GM18520 (cell line): ENCODE results near the gene POLE4.

ENCODE experiments used
- ATAC-seq: cut with Tn5 transposase; IDR thresholded peaks from one replicate; pipeline ENCODE4 v1.9.1; 2021; ENCODE audit not compliant: unreplicated experiment

POLE4 gene, protein sequence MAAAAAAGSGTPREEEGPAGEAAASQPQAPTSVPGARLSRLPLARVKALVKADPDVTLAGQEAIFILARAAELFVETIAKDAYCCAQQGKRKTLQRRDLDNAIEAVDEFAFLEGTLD

DNA sequence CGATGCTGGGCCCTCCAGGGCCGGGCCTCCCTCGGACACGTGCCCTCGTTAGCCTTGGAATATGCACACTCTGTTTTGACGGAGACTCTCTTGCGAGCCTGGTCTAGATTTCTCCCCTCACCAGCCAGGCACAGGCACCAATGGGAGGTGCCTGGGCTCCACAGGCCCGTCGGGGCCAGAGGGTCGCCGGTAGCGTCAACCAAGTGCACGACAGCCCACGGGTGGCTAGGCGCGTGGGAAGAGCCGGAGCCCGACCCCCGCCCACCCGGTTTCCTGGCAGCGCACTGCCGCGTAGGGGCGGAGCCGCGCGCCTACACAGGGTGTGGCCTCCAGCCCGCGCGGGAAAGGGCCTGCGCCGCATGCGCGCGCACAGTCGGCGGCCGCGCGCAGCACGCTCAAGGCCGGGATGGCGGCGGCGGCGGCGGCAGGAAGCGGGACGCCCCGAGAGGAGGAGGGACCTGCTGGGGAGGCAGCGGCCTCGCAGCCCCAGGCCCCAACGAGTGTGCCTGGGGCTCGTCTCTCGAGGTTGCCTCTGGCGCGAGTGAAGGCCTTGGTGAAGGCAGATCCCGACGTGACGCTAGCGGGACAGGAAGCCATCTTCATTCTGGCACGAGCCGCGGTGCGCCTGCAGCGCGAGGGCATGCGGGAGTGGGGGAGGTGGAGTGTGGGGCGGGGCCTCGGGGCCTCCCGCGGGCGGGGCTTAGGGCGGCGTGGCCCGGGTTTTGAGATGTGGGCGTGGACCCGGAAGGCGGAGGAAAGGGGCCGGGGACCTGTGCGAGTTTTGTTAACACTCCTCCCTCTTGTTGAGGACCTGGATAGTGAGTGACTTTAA lies at the start of gene POLE4:
TSS of gene POLE4 (plus strand) at position 370 of the 832 bp plus-strand sequence. CDS start at position 407, 37 bp downstream.
- ATAC-seq: peak; percentile 90

DNA sequence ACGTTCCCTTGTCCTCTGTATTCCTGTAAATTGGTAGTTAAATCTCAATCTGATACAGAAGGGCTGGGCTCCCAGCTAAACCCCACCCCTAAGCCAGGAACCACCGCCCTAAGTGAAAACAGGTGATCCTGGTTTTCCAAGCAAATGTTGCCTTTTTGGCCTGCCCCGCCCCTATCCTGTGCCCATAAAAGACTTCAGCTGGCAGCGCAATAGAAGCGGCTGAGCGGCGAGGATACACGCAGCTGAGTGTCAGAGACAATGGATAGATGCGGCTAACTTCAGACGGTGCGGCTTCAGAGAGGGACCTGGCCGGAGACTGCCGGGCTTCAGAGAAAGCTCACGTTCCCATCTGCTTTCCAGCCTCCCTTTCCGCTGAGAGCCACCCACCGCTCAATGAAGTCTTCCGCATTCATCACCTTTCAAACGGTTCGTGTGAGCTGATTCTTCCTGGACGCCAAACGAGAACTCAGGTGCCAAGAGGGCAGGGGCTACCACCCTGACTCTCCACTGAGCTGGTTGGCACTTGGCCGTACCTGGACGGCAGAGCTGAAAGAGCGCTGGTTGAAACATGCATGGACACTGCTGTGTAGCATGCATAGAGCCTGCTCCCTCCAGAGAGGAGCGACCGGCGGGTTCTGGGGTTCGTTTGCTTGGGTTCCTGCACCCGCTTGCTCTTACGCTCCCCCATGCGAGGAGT lies 49.5 kb upstream of the POLE4 start:
- ATAC-seq: no peak

DNA sequence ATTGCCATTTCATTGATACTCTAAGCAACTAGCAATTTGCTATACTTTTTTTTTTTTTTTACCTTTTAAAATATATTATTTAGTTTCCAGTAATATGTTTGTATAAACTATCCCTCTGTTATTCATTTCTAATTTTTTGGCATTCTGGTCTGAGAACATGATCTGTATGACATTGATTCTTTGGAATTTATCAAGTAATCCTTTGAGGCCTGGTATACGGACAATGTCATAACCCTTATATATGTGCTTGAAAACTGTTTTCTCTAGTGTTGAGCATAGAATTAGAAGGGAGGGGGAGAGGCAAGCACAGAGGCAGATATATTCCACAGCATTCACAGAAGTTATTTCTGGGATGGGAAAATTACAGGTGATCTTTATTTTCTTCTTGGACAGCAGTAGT lies 48.2 kb upstream of the POLE4 start:
- no peak for ATAC-seq

DNA sequence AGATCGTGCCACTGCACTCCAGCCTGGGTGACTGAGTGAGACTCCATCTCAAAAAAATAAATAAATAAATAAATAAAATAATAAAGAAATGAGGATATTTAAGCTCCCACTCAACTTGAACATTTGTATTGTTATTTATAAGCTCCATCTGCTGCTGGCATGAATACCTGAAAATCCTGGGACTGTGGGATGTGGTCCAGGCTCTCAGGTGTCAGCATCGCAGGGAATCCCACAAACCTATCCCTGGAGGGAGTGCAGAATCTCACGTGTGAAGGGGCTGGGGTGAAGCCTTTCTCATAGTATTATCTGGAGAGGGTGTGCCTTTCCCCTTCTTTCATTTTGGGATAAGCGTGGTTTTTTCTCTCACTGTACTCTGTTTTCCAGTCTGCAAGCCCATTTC lies 47.4 kb upstream of the POLE4 start:
- ATAC-seq: no peak

DNA sequence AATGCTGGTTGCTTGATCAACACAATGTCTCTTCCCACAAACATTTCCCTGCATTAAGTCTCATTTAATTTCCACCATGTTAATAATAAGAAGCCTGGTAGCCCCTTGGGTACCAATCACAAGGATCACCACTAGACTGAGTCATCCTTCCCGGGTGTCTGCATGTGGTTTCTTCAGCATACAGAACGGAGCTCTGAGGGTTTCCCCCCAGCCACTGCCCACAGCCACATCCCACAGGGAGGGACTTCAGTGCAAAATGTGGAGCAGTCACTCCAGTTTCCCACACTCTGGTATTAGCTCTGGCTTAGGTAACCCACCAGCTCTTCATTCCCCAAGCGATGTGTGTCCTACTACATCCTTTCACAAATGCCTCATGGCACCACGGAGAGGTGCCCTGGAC lies 42.7 kb upstream of the POLE4 start:
- peak; percentile 64 for ATAC-seq

DNA sequence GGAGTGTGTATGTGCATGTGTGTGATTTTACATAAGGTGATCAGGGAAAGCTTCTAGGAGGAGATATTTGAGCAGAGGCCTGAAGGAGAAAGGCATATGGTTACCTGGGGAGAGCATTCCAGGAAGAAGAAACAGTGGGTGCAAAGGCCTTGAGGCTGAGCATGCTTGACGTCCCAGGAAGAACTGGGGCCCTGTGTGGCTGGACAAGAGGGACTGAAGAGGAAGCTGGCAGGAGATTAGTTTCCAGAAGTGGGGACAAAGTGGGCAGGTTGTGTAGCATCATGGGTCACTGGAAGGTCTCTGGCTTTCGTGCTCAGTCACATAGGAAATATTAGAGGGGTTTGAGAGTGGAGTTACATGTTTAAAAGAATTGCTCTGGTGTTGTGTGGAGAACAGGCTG lies 42.0 kb upstream of the POLE4 start:
- no peak for ATAC-seq

DNA sequence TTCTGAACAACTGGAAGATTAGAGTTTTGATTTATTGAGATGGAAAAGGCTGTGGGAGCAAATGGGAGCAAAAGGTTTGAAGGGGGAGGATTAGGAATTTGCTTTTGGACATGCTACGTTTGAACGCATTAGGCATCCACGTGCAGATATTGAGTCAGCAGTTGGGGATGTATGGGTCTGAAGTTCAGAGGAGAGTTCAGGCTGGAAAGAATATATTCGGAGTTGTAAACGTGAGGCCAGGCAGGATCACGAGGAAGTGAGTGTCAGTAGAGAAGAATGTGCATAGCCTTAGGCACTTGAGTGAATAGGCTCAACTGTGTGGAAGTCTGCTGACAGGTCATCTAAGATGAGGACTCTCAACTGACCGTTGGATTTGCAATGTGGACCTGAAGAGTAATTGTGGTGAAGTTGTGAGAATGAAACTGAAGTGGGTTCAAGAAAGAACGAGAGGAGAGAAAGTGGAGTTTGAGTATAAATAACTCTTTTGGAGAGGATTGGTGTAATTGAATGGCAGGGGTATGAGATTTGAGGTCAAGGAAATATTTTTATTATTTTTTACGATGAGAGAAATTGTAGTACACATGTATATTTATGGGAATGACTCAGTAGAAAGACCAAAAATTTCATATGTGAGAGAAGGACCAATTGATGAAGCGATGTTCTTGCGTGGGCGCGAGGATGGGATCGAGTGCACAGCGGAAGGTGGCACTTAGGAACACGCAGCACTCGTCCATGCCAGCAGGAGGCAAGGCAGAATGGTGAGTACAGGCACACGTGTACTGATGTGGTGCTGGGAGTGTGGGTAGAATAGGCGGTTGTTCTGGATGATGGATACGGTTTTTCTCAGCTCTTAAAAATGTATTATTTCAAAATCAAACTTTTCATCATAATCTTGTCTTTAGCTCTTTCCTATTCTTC lies 40.5 kb upstream of the POLE4 start:
- no peak for ATAC-seq

DNA sequence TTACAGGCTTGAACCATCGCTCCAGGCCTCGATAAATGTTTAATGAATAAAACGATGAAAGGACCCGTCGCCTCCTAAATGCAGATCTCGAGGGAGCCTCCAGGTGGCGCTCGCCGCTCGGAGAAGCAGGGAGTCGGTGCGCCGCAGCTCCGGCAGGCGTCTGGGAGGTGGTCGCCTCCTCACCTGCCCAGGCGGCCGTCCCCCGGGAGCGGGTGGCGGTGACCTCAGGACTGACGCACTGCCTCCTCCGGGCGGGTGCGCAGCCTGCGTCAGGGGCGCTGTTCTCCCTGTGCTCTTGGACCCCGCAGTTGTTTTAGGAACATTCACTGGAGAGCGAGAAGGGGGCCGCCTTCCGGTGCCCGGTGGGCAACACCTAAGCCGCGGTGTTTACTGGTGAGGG lies 38.6 kb upstream of the POLE4 start:
- no peak for ATAC-seq

DNA sequence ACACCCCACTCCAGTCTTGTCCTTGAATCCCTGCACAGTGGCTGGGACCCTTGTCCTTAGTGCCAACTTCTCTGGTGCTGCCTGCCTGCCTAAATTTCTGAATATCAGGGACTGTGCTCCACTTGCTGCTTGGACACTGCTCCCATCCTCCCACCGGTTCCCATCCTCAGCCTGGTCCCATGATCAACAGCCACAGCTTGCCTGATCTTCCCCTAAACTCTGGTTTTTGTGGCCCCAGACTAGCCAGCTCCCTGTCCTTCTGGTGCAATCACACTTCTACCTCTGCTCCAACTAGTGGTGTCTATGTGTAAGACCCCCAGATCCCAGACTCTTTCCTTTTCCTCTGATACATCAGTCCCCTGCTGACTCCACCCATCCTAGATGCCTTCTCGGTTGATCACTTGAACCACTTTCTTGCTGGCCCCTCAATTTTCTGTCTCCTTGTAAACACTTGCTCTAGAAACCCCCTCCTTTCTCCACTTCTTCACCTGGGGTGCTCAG lies 37.2 kb upstream of the POLE4 start:
- ATAC-seq: no peak

DNA sequence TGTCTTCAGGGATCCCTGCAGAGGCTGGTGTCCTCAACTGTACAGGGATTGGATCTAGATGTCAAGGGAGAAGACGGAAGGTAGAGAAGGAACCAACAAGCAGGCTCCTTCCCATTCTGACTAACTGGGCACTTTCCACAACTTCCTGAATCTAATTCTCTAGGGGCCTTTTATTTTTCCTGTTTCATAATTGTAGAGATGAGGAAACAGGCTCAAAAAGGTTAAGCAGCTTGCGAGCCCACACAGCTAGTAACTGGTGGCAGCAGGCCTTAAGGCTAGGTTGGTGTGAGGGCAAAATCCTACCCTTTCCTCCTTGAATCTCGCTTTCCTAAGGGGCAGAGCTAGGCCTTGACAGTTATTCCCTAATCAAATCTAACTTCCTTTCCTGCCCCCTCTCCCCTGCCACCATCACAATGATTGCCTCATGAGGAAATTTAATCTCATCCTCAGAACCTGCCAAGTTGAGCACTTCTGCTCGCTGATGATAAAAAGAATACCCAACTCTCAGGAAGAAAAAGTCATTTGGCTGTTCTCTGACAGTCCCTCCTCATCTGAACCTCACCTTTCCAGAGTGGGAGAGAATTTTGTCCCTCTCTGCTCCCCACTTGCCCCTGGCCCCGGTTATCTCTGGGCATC lies 35.7 kb upstream of the POLE4 start:
- no peak for ATAC-seq

DNA sequence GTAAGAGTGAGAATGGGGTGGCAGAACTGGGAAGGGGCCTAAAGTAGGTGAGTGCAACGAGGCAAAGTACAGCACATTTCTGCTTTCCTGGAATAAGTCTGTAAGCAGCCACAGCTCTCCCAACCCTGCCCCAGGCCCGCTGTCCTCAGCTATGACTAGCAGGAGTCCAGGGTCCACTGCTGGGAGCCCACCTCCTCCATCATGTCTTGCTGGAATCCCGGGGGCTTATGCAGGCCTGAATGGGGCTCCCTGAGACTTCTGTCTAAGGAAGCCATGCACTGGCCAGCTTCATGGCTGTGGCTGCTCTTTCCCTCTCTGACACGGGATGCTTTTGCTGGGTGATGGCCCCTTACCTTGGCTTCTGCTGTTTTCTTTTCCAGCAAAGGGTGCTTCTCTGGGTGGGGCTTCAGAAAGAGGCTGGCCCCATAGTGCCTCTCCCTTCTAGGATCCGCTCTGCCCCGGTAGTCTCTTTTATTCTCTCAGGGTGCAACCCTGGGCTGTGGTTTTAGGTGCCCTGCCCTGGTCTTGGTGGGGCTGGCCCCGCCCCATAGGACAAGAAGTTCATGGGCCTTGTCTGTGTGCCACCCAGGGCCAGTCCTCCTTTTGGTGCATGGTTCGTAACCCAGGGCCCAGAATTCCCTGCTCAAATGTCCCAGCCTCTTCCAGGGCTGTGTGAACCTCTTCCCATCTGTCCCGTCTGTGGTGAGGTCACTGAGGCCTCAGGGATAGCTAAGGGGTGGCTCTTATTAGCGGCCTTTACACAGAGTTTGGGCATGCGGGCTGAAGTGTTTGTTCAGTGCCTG lies 33.8 kb upstream of the POLE4 start:
- ATAC-seq: no peak

DNA sequence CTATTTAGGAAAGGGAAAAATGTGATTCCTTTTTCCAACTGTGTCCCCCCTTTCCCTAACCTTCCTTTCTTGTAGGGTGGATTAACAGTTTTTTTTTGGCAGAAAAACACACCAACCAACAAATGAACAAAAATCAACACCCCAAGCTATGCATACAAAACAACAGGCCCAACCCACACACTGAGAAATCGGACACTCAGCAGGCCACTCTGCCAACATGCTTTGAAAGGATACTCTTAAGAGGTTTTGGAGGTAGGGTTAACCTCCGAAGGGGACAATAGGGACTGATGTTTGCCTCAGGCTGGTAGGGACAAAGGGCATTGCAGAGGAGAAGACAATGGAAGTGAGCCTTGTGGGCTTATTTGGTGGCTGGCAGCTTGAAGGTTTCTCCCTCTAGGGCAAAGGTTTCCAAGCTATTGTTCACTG lies 33.1 kb upstream of the POLE4 start:
- no peak for ATAC-seq

DNA sequence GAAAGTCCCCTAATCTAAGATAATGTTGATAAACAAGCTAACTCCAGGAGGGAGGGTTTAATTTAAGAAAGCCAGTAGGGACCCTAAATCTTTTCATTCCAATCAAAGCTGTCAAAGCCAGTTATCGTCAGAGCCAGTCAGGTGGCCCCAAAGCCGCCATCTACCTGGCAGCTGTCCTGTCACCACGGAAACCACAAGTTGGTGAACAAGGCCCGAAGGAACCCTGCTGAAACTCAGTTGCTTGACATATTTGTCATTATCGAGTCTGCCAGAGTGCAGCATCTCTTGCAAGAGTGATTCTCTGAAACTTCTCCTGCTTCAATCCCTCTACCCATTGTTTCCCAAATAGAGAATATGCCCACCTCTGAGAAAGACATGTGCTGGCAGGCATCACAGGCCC lies 30.8 kb upstream of the POLE4 start:
- no peak for ATAC-seq

DNA sequence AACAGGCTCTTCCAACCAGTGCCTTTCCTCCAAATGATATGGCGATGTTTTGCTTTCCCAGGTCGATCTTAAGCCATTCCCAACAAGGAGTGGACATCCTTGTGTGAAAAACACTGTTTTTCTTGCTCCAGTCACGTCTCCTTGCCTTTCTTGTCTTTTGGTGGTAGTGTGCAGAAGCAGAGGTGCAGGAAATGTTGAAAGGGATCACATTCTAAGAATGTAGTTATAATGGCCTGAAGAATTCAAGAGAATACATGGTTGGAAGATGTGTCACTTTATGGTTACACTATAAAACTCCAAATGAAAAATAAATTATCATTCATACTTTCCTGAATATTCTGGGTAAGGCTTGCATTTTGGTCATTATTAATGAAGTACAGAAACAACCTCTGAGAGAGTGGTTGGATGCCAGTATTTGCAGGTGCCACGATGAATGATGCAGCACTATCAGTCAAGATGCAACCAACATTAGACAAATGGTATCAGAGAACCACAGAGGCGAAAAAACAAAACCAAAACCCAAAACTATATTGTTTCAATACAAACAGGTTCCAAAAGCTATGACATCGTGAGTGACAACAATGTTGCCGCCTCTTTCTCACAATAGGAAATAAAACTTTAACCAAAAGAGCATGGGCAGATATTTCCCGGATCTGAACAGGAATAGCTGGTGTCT lies 27.5 kb upstream of the POLE4 start:
- ATAC-seq: no peak

DNA sequence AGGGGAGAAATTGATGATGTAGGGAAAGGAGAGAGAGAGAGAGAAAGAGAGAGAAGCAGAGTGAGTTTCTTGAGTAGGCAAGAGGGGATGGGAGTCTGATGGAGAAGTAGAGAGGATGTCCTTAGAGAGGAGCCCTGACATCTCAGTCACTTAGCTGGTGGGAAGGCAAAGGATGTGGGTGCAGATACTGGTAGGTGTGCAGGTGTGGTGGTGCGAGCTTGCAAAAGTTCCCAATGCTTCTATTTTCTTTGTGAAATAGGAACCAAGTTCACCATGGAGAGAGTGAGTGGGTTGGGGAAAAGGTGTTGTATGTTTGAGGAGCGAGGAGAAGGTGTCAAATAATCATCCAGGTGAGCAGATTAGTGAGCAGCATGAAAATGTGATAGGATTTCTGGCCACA lies 26.5 kb upstream of the POLE4 start:
- ATAC-seq: no peak

DNA sequence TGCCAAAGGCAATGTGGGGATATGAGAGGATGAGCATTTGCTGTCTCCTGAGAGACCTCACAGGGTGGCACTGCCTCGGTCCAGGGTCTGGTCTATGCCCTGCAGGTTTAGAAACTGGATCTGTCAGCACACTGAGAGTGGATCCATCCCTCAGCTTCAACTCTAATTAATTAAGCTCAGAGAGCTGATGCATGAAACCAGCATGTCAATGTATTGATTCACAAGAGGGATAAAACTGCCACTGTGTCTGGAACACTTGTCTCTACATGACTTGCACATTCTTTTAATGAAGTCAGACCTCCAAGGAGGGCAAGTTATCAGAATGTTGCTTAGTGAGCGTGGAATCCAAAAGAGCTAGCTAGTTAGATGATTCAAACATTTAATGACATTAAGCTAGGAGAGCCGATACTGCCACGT lies 22.5 kb upstream of the POLE4 start:
- no peak for ATAC-seq

DNA sequence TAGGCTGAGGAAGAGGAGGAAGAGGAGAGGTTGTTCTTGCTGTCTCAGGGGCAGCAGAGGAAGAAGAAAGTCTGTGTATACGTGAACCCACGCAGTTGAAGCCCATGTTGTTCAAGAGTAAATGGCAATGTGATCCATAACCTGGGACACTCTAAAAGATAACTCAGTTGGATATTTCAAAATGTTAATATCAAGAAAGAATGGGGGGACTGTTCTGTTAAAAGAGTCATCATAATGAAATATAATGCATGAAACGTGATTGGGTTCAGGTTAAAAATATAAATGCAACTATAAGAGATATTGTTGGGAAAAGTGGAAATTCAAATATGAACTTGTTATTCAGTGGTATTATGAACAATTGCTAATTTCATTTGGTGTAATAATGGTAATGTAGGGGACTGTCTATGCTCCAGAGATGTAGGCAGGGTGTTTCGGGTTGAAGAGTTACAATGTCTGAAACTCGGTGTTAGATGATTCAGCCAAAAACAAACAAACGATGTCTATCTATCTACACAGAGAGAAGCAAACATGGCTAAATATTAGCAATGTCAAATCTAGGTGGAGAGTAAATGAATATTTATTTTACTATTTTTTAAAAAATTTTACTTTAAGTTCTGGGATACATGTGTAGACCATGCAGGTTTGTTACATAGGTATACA lies 21.1 kb upstream of the POLE4 start:
- no peak for ATAC-seq

DNA sequence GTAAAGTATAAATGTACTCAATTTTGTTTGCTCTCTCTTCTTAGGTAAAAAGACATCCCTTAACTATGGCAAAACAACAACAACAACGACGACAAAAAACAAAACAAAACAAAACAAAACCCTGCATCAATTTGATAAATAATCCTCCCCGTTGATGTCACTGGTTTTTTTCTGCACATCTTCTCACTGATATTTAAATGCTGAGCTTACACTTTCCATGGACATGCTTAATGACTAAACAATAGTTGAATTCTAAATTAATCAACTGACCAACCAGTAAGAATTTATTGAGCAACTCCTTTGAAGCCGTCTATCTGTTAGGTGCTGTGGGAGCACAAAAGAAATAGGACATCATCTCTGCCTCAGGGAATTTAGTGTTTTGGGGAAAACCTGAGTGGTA lies 20.2 kb upstream of the POLE4 start:
- no peak for ATAC-seq
